C4-2B (cell line): ENCODE measurements around the gene TNRC6B.

Experiments
- H3K27ac ChIP-seq: fragments of 450-650 bp; 2 replicates; pipeline ENCODE4 v1.5.1; 2017
- CTCF ChIP-seq: fragments of 450-650 bp; conservative IDR thresholded peaks from 2 replicates; pipeline ENCODE4 v1.5.1; 2017; ENCODE audit warnings: mild to moderate bottlenecking
- ZFX ChIP-seq: fragments of 450-650 bp; IDR thresholded peaks from 2 replicates; pipeline ENCODE4 v1.6.1; 2017

Gene TNRC6B

GRCh38 chr22:40258017-40258416 is 80.3 kb downstream of the TNRC6B start:
- TF ChIP-seq ZFX (no peak), CTCF (no peak)
- no peak overlapping the region for H3K27ac ChIP-seq

DNA sequence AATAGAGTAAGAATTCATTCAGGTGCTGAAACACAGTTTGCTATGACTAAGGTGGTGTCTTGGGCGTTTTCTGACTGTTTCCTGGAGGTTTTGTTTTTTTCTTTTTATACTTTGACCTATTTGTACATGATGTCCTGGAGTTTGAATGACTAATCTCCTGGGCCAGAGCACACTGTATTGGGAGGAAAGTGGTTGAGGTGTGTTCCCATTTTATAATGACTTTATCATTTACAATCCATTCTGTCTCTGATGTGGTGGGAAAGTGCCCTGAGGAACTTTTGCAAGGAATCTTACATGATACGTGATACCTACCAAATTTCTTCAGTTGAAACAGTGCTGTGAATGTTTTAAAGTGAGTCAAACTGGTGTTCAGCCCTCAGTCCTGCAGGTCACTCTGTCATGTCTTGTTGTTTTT is 80.8 kb downstream of the TNRC6B start:
- no peak overlapping the region for H3K27ac ChIP-seq
- TF ChIP-seq ZFX (no peak), CTCF (no peak)

GRCh38 chr22:40261783-40262182 is 84.1 kb downstream of the TNRC6B start:
- H3K27ac ChIP-seq = no peak overlapping the region
- TF ChIP-seq ZFX = no peak
- TF ChIP-seq CTCF = no peak

- no peak for TF ChIP-seq ZFX
- TF ChIP-seq CTCF = no peak
- no peak overlapping the region for H3K27ac ChIP-seq
These were observed 85.5 kb downstream of the TNRC6B start for GRCh38 chr22:40263191-40263590.

DNA sequence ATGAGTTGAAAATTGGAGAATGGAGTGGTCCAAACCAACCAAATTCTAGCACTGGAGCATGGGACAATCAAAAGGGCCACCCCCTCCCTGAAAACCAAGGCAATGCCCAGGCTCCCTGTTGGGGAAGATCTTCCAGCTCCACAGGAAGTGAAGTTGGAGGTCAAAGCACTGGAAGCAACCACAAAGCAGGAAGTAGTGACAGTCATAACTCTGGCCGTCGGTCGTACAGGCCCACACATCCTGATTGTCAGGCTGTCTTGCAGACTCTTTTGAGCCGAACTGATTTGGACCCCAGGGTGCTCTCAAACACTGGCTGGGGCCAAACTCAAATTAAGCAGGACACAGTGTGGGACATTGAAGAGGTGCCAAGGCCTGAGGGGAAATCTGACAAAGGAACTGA is 88.1 kb downstream of the TNRC6B start:
- H3K27ac ChIP-seq = no peak overlapping the region
- no peak for TF ChIP-seq CTCF
- no peak for TF ChIP-seq ZFX

- no peak overlapping the region for H3K27ac ChIP-seq
- no peak for TF ChIP-seq CTCF
- no peak for TF ChIP-seq ZFX
These were observed 92.3 kb downstream of the TNRC6B start for GRCh38 chr22:40270031-40270430.

DNA sequence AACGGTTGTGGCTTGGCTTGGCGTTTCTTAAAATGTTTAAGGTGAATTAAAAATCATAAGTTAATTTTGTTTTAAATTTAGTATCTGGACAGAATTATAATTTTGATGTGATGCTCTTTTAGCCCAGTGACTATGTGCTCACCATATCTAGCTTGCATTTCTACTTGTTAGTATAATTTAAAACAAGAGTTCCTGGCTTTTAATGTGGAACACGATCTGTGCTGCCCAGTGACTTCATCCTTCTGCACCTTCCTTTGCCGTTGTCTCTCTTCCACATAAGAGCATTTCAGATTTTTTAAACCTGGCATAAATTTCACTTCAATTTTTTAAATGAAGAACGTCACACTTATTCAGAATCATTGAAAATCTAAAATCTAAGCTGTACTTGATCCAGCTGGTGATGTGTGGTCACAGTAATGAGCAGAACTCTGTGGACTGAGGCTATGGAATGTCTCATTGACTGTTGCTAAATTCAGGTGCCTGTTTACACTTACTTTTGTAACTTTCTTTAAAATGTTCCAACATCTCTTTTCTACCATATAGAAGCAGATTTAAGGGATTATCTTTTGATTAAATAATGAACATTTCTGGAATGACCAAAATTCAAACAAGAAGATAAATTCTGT is 93.1 kb downstream of the TNRC6B start:
- no peak for TF ChIP-seq CTCF
- no peak for TF ChIP-seq ZFX
- no peak overlapping the region for H3K27ac ChIP-seq
